GM12878 (cell line): ENCODE results near the gene S1PR4. TPM values are rescaled to one million over a fixed set of nuclear protein-coding genes. Genes with fewer than 3 reads are reported as not detected.
A peak's percentile ranks its signal among the peaks of the same experiment; 100 is the strongest.

Source experiments
- ATAC-seq: fragments of 200-7000 bp; cut with Tn5 transposase; 3 replicates; pipeline ENCODE4 v1.9.1; 2020; ENCODE audit warnings: mild to moderate bottlenecking, moderate library complexity
- BruUV-seq: library from RNA; stranded (reverse); fragments of 400-500 nt; replicated peaks from 2 replicates; lab custom pipeline; 2021; lab: Mats Ljungman, UMichigan
- CTCF ChIA-PET: fragments of 300-600 bp; sonication (Branson Sonifier 250); formaldehyde crosslinking; extraction: SDS; loops from one replicate; lab custom pipeline; 2021; ENCODE audit warnings: inconsistent platforms; lab: Yijun Ruan, JAX
- POLR2A ChIA-PET: fragments of 350-600 bp; formaldehyde crosslinking; extraction: SDS; loops from one replicate; lab custom pipeline; 2021; ENCODE audit warnings: inconsistent platforms; lab: Charles Lee
- RAD21 ChIA-PET: fragments of 300-600 bp; sonication (Branson Sonifier 250); formaldehyde crosslinking; loops from one replicate; lab custom pipeline; 2023; ENCODE audit warnings: antibody characterized with exemption; ENCODE audit not compliant: unreplicated experiment; lab: Charles Lee
- SMC1A ChIA-PET: fragments of 300-600 bp; sonication (Branson Sonifier 250); formaldehyde crosslinking; loops from one replicate; lab custom pipeline; 2023; ENCODE audit not compliant: unreplicated experiment, uncharacterized antibody; lab: Charles Lee
- DNase-seq: peaks from one replicate; pipeline ENCODE4 v3.0.0-alpha.2; 2011; ENCODE audit warnings: low read depth, low spot score
- FAIRE-seq: peaks from 3 replicates; lab custom pipeline; 2011; peaks lifted over from hg19 to GRCh38; lab: Jason Lieb, UNC
- H2AFZ ChIP-seq: 2 replicates; pipeline ENCODE4 v1.6.0; 2011; ENCODE audit warnings: low read depth, low read length, control low read depth; ENCODE audit not compliant: control insufficient read depth
- H3K27ac ChIP-seq: 2 replicates; pipeline ENCODE4 v1.5.1; 2011; ENCODE audit warnings: control low read depth; ENCODE audit not compliant: control insufficient read depth, insufficient read depth
- H3K27me3 ChIP-seq, 2 experiments: replicated peaks in 1 of 2; 2 replicates each; pipeline versions ENCODE4 v1.6.0 to v1.6.1; 2011; ENCODE audit warnings: low read length in 1 of 2; ENCODE audit not compliant: control insufficient read depth in 2 of 2, insufficient read depth in 2 of 2
- H3K36me3 ChIP-seq, 2 experiments: 2 replicates each; pipeline ENCODE4 v1.5.1; 2011; ENCODE audit warnings: low read length in 1 of 2; ENCODE audit not compliant: control insufficient read depth in 2 of 2, insufficient read depth in 2 of 2
- H3K4me1 ChIP-seq: 2 replicates; pipeline ENCODE4 v1.6.1; 2011; ENCODE audit warnings: mild to moderate bottlenecking, low read length, moderate library complexity, mixed read lengths; ENCODE audit not compliant: control insufficient read depth, insufficient read depth
- H3K4me2 ChIP-seq: 2 replicates; pipeline ENCODE4 v1.6.0; 2011; ENCODE audit warnings: control low read depth; ENCODE audit not compliant: control insufficient read depth, insufficient read depth
- H3K4me3 ChIP-seq: fragments of 200-600 bp; sonication (generic); 2 replicates; pipeline ENCODE4 v1.5.1; 2016
- H3K79me2 ChIP-seq: 2 replicates; pipeline ENCODE4 v1.6.0; 2011; ENCODE audit warnings: low read length; ENCODE audit not compliant: control insufficient read depth, insufficient read depth
- H3K9ac ChIP-seq: 2 replicates; pipeline ENCODE4 v1.8.0; 2011; ENCODE audit warnings: low read length, control low read depth, mixed read lengths; ENCODE audit not compliant: control insufficient read depth, insufficient read depth
- H3K9me3 ChIP-seq: replicated peaks from 3 replicates; pipeline ENCODE4 v1.5.1; 2011; ENCODE audit warnings: mild to moderate bottlenecking, low read length; ENCODE audit not compliant: control insufficient read depth, insufficient read depth
- H4K20me1 ChIP-seq: 2 replicates; pipeline ENCODE4 v1.6.0; 2011; ENCODE audit not compliant: control insufficient read depth, insufficient read depth
- IKZF1 ChIP-seq: fragments of 450-650 bp; conservative IDR thresholded peaks from 2 replicates; pipeline ENCODE4 v1.6.1; 2017; ENCODE audit warnings: antibody characterized with exemption, mild to moderate bottlenecking
- LARP7 ChIP-seq: fragments of 450-650 bp; IDR thresholded peaks from 2 replicates; pipeline ENCODE4 v1.6.1; 2017; ENCODE audit warnings: mild to moderate bottlenecking
- MLLT1 ChIP-seq: fragments of 450-650 bp; IDR thresholded peaks from 2 replicates; pipeline ENCODE4 v1.6.1; 2016; ENCODE audit warnings: mild to moderate bottlenecking
- NR2C1 ChIP-seq: fragments of 450-650 bp; IDR thresholded peaks from 2 replicates; pipeline ENCODE4 v1.6.1; 2017; ENCODE audit warnings: antibody characterized with exemption, mild to moderate bottlenecking, moderate library complexity
- SIN3A ChIP-seq: IDR thresholded peaks from 2 replicates; pipeline ENCODE4 v1.6.1; 2012; ENCODE audit warnings: low read depth, low read length, improper control_type of control experiment
- SMARCA5 ChIP-seq: fragments of 450-650 bp; IDR thresholded peaks from 2 replicates; pipeline ENCODE4 v1.6.1; 2017; ENCODE audit warnings: mild to moderate bottlenecking
- ZNF217 ChIP-seq: fragments of 450-650 bp; IDR thresholded peaks from 2 replicates; pipeline ENCODE4 v1.6.1; 2017; ENCODE audit warnings: antibody characterized with exemption, mild to moderate bottlenecking
- ZNF24 ChIP-seq: fragments of 450-650 bp; IDR thresholded peaks from 2 replicates; pipeline ENCODE4 v1.6.1; 2017; ENCODE audit warnings: antibody characterized with exemption, mild to moderate bottlenecking
- ZSCAN29 ChIP-seq: fragments of 450-650 bp; IDR thresholded peaks from 2 replicates; pipeline ENCODE4 v1.6.1; 2017; ENCODE audit warnings: mild to moderate bottlenecking, moderate library complexity
- WGBS: methylation state at CpG from one replicate; pipeline ENCODE4 v1.1.6; 2016; ENCODE audit warnings: low lambda C conversion rate; ENCODE audit not compliant: insufficient replicate concordance, insufficient coverage; ENCODE audit errors: missing lambda C conversion rate; 5-methylcytosine and 5-hydroxymethylcytosine counted together
- in situ Hi-C: fragments of 300-500 bp; cut with MboI; formaldehyde crosslinking; loops from 9 replicates; pipeline ENCODE4 v1.14.3; 2018; ENCODE audit warnings: mixed read lengths
- intact Hi-C: fragments of 100-400 bp; cut with micrococcal nuclease; formaldehyde crosslinking; loops from one replicate; pipeline ENCODE4 v1.14.2; 2022; ENCODE audit not compliant: unreplicated experiment
- polyA plus RNA-seq, 11 experiments: library from polyadenylated mRNA; depleted of rRNA in 4 of 11; unstranded in 6 of 11; stranded (reverse) in 5 of 11; fragments of >200 nt; fragmentation: Nextera tagmentation in 4 of 11; fragmentation: Illumina TruSeq in 1 of 11; extraction: Ambion mirVana in 4 of 11; extraction: Trizol in 1 of 11; gene quantifications; 1 replicate in 1 of 11; 2 replicates in 10 of 11; pipeline versions ENCODE4 v1.2.1 to v1.2.3, GENCODE V29; 2011 to 2016; ENCODE audit warnings: inconsistent platforms in 2 of 11, missing spikeins in 2 of 11, low read depth in 1 of 11
- total RNA-seq, 4 experiments: library from RNA; depleted of rRNA in 3 of 4; stranded (reverse); fragments of >200 nt in 3 of 4; fragmentation: Illumina TruSeq in 1 of 4; extraction: Trizol in 1 of 4; gene quantifications; 2 replicates each; pipeline versions ENCODE4 v1.2.1 to v1.2.3, GENCODE V29; 2013 to 2021

Gene S1PR4
- total and polyA plus RNA-seq, 10 of the 15 experiments (the other 5 are each of a cell fraction or from before 2014, with no cell fraction given) = 0.19 to 57.7 (median 32.4) TPM; not detected in 1

- SMC1A ChIA-PET = interaction anchor here (1.2 kb wide), 1 partner anchor 8 kb away, joined by 5 read pairs; no protein-coding TSS in a partner anchor
- no TSS peak for BruUV-seq
- peak overlapping the region; percentile 63; the same call in 1 of the 2 replicates for H3K9ac ChIP-seq
- peaks cover 15% of the 10 kb centered on the region for H3K79me2 ChIP-seq
- H4K20me1 ChIP-seq = no peaks in the 10 kb centered on the region
- in situ Hi-C loops = no loop called here
- H3K27me3 ChIP-seq = no peaks in the 10 kb centered on the region
- FAIRE-seq = no peak
- H3K4me2 ChIP-seq = peak overlapping the region; percentile 86
- H3K4me3 ChIP-seq = peak overlapping the region; percentile 84
- no peak for TF ChIP-seq IKZF1
- TF ChIP-seq NR2C1 = no peak
- TF ChIP-seq LARP7 = 0 out of 2 replicates have a peak, but pooled peaks have one; percentile 7
- peak; percentile 75 for TF ChIP-seq SMARCA5
- TF ChIP-seq ZNF217 = 0 out of 2 replicates have a peak, but pooled peaks have one; percentile 63
- TF ChIP-seq SIN3A = 0 out of 2 replicates have a peak, but pooled peaks have one; percentile 22
- TF ChIP-seq ZSCAN29 = no peak
- no peaks in the 10 kb centered on the region; a peak in 1 of 4 replicates for H3K36me3 ChIP-seq
- POLR2A ChIA-PET = interaction anchor here (0.6 to 2.4 kb wide), 4 partner anchors 10 to 1090 kb away, joined by 3 to 27 read pairs (median 6); no protein-coding TSS in a partner anchor
- peak; percentile 8 for ATAC-seq
- peaks cover 24% of the 10 kb centered on the region for H3K4me1 ChIP-seq
- intact Hi-C loops = no loop called here
- CTCF ChIA-PET = interaction anchor here (0.6 to 3.9 kb wide), 5 partner anchors 9 to 185 kb away, joined by 3 to 30 read pairs (median 3); no protein-coding TSS in a partner anchor
- H3K9me3 ChIP-seq = no peaks in the 10 kb centered on the region; the same call in 2 of the 3 replicates
- no peak for DNase-seq
- peak overlapping the region; percentile 30; the same call in 1 of the 2 replicates for H3K27ac ChIP-seq
- RAD21 ChIA-PET = interaction anchor here (0.8 to 1.2 kb wide), 2 partner anchors 8 to 9 kb away, joined by 3 read pairs; no protein-coding TSS in a partner anchor
- H2AFZ ChIP-seq = peak overlapping the region; percentile 66
- WGBS = 32% methylated on average over 16 of the region's 16 CpGs
Observed at GRCh38 chr19:3136684-3137055, 41.9 kb upstream of the S1PR4 start.

- Histone ChIP-seq H3K9me3 (no peaks in the 10 kb centered on the region; the same call in 2 of the 3 replicates), H2AFZ (peak overlapping the region; percentile 4; the same call in 1 of the 2 replicates), H3K27me3 (no peaks in the 10 kb centered on the region), H3K27ac (no peak overlapping the region), H4K20me1 (no peaks in the 10 kb centered on the region), H3K4me1 (peaks cover 28% of the 10 kb centered on the region), H3K9ac (peak overlapping the region; percentile 44; the same call in 1 of the 2 replicates), H3K4me3 (peak overlapping the region; percentile 84), H3K4me2 (peak overlapping the region; percentile 86), H3K79me2 (peaks cover 15% of the 10 kb centered on the region), H3K36me3 (no peaks in the 10 kb centered on the region; a peak in 1 of 4 replicates)
- no peak for DNase-seq
- ChIA-PET POLR2A (interaction anchor here (0.6 to 2.4 kb wide), 5 partner anchors 9 to 1090 kb away, joined by 3 to 27 read pairs (median 4); no protein-coding TSS in a partner anchor), RAD21 (interaction anchor here (0.8 to 1.6 kb wide), 3 partner anchors 8 to 9 kb away, joined by 3 to 5 read pairs (median 3); no protein-coding TSS in a partner anchor), SMC1A (interaction anchor here (1.2 kb wide), 1 partner anchor 9 kb away, joined by 5 read pairs; no protein-coding TSS in a partner anchor), CTCF (interaction anchor here (0.7 to 3.9 kb wide), 6 partner anchors 9 to 850 kb away, joined by 3 to 30 read pairs (median 3); no protein-coding TSS in a partner anchor)
- 92% methylated on average over 7 of the region's 7 CpGs for WGBS
- in situ Hi-C loops (no loop called here), intact Hi-C loops (no loop called here)
- TF ChIP-seq MLLT1 = peak; percentile 93
- TF ChIP-seq ZNF24 = no peak
- ATAC-seq = no peak
- no TSS peak for BruUV-seq
- no peak for FAIRE-seq
Observed at GRCh38 chr19:3137119-3137518, 41.5 kb upstream of the S1PR4 start.
